Neuronal stem cell (in vitro differentiated cells): Measurements from ENCODE around the gene PRPF39.

Experiments
- DNase-seq: peaks from one replicate; pipeline ENCODE4 v3.0.0-alpha.2; 2013; ENCODE audit warnings: low spot score
- H2AFZ ChIP-seq: one replicate; pipeline ENCODE4 v1.6.1; 2013; ENCODE audit warnings: mild to moderate bottlenecking, low read length, inconsistent platforms
- H2AK5ac ChIP-seq: 2 replicates; pipeline ENCODE4 v1.6.1; 2013; ENCODE audit warnings: low read depth, mild to moderate bottlenecking, inconsistent platforms, low read length, moderate library complexity, mixed read lengths
- H2BK120ac ChIP-seq: 2 replicates; pipeline ENCODE4 v1.6.1; 2013; ENCODE audit warnings: low read depth, mild to moderate bottlenecking, inconsistent platforms, low read length, moderate library complexity, mixed read lengths
- H2BK12ac ChIP-seq: one replicate; pipeline ENCODE4 v1.6.1; 2013; ENCODE audit warnings: low read length, inconsistent platforms
- H2BK15ac ChIP-seq: 2 replicates; pipeline ENCODE4 v1.6.1; 2013; ENCODE audit warnings: mild to moderate bottlenecking, low read length, inconsistent platforms, mixed read lengths
- H2BK5ac ChIP-seq: one replicate; pipeline ENCODE4 v1.6.1; 2013; ENCODE audit warnings: inconsistent platforms, mild to moderate bottlenecking, low read length, moderate library complexity
- H3K14ac ChIP-seq: one replicate; pipeline ENCODE4 v1.6.1; 2013; ENCODE audit warnings: low read length, inconsistent platforms
- H3K18ac ChIP-seq: 2 replicates; pipeline ENCODE4 v1.6.1; 2013; ENCODE audit warnings: low read length, inconsistent platforms
- H3K23ac ChIP-seq: 2 replicates; pipeline ENCODE4 v1.6.1; 2013; ENCODE audit warnings: low read depth, mild to moderate bottlenecking, mixed read lengths, low read length, inconsistent platforms; ENCODE audit not compliant: poor library complexity
- H3K27ac ChIP-seq: replicated peaks from 3 replicates; pipeline ENCODE4 v1.5.1; 2013; ENCODE audit warnings: low read length, inconsistent platforms
- H3K27me3 ChIP-seq, 3 experiments: 2 replicates each; pipeline ENCODE4 v1.6.1; 2013; ENCODE audit warnings: low read length in 3 of 3, mild to moderate bottlenecking in 2 of 3, inconsistent platforms in 1 of 3, low read depth in 1 of 3, mixed read lengths in 1 of 3, moderate library complexity in 1 of 3; ENCODE audit not compliant: control insufficient read depth in 3 of 3, insufficient read depth in 3 of 3
- H3K36me3 ChIP-seq, 2 donors: replicated peaks in 1 of 2; 2 replicates each; pipeline ENCODE4 v1.6.1; 2013; ENCODE audit warnings: low read length in 2 of 2; ENCODE audit not compliant: control insufficient read depth in 2 of 2, insufficient read depth in 2 of 2
- H3K4ac ChIP-seq: 2 replicates; pipeline ENCODE4 v1.6.1; 2013; ENCODE audit warnings: inconsistent platforms, mild to moderate bottlenecking, low read length, moderate library complexity
- H3K4me1 ChIP-seq, 2 donors: 1 replicate in 1 of 2; 2 replicates in 1 of 2; pipeline ENCODE4 v1.6.1; 2013; ENCODE audit warnings: low read length in 2 of 2, low read depth in 1 of 2; ENCODE audit not compliant: control insufficient read depth in 2 of 2, insufficient read depth in 1 of 2
- H3K4me2 ChIP-seq: one replicate; pipeline ENCODE4 v1.6.1; 2013; ENCODE audit warnings: mild to moderate bottlenecking, low read length, inconsistent platforms; ENCODE audit not compliant: insufficient read depth, poor library complexity, severe bottlenecking
- H3K4me3 ChIP-seq, 2 donors: 2 replicates each; pipeline ENCODE4 v1.5.1; 2013; ENCODE audit warnings: low read length in 2 of 2, mild to moderate bottlenecking in 2 of 2, inconsistent platforms in 1 of 2, moderate library complexity in 1 of 2
- H3K79me1 ChIP-seq: one replicate; pipeline ENCODE4 v1.6.1; 2013; ENCODE audit warnings: low read depth, mild to moderate bottlenecking, inconsistent platforms, low read length, moderate library complexity
- H3K9ac ChIP-seq: one replicate; pipeline ENCODE4 v1.6.1; 2013; ENCODE audit warnings: mild to moderate bottlenecking, low read depth, low read length, inconsistent platforms; ENCODE audit not compliant: poor library complexity
- H3K9me3 ChIP-seq, 2 donors: replicated peaks in 1 of 2; 2 replicates each; pipeline versions ENCODE3 to v1.6.1; 2013; ENCODE audit warnings: low read length in 2 of 2, mild to moderate bottlenecking in 2 of 2, inconsistent platforms in 1 of 2, low read depth in 1 of 2, mixed read lengths in 1 of 2, moderate library complexity in 1 of 2; ENCODE audit not compliant: control insufficient read depth in 2 of 2, insufficient read depth in 1 of 2
- H4K8ac ChIP-seq: one replicate; pipeline ENCODE4 v1.6.1; 2013; ENCODE audit warnings: low read depth, mild to moderate bottlenecking, inconsistent platforms, low read length, moderate library complexity
- H4K91ac ChIP-seq: one replicate; pipeline ENCODE4 v1.6.1; 2013; ENCODE audit warnings: low read length, low read depth, mild to moderate bottlenecking, inconsistent platforms; ENCODE audit not compliant: poor library complexity
- WGBS, 2 donors: extraction: QIAGEN DNeasy Blood & Tissue Kit; methylation state at CpG; one replicate each; pipeline ENCODE4 v1.1.7; 2013; ENCODE audit warnings: missing lambda C conversion rate in 2 of 2, mixed read lengths in 1 of 2; ENCODE audit not compliant: insufficient read length in 2 of 2, insufficient replicate concordance in 1 of 2; ENCODE audit errors: extremely low coverage in 2 of 2; 5-methylcytosine and 5-hydroxymethylcytosine counted together

PRPF39 gene

GRCh38 chr14:45103806-45104205, 19.9 kb downstream of the PRPF39 start:
- Histone ChIP-seq H2BK120ac (no peak overlapping the region), H3K4ac (no peak overlapping the region), H3K27me3 (no peaks in the 10 kb centered on the region), H2BK15ac (no peak overlapping the region), H3K36me3 (peaks cover 10 to 99% of the 10 kb centered on the region in 2 donors), H3K4me2 (no peak overlapping the region), H2BK12ac (no peak overlapping the region), H3K23ac (no peak overlapping the region), H3K79me1 (no peaks in the 10 kb centered on the region), H3K27ac (no peak overlapping the region), H3K14ac (no peak overlapping the region), H2AFZ (no peak overlapping the region), H3K18ac (no peak overlapping the region), H3K9ac (no peak overlapping the region), H2BK5ac (no peak overlapping the region), H3K4me1 (no peaks in the 10 kb centered on the region), H2AK5ac (no peak overlapping the region), H3K9me3 (no peaks in the 10 kb centered on the region), H4K91ac (no peak overlapping the region), H3K4me3 (no peak overlapping the region), H4K8ac (no peak overlapping the region)
- peak; percentile 17 for DNase-seq

DNA sequence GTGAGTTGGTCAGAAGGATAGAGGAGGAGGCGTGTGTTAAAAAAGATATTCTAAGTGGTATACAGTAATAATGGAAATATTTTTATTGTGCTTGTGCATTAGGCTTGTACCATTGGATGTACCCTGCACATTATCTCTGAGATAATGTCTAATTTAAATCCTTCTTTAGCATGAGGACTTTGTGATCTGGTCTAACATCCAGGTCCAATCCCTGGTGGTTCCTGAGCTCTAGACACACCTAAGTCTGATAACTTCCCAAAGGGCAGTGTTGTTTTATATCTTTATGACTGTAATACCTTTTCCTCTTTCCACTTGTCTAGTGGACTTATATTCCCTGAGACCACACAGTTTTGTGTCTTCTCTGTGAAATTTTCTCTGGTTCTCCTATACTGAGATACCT, 20.6 kb downstream of the PRPF39 start:
- H3K9ac ChIP-seq, result no peak overlapping the region
- no peaks in the 10 kb centered on the region for H3K4me1 ChIP-seq
- no peak overlapping the region for H3K14ac ChIP-seq
- no peak overlapping the region for H3K23ac ChIP-seq
- no peak for DNase-seq
- H2AK5ac ChIP-seq, result no peak overlapping the region
- no peak overlapping the region for H2BK5ac ChIP-seq
- H4K91ac ChIP-seq, result no peak overlapping the region
- WGBS, 2 donors, result no CpG with 5 or more reads among the region's 1 CpG
- H2BK120ac ChIP-seq, result no peak overlapping the region
- no peaks in the 10 kb centered on the region for H3K27me3 ChIP-seq
- no peaks in the 10 kb centered on the region for H3K79me1 ChIP-seq
- H3K18ac ChIP-seq, result no peak overlapping the region
- no peak overlapping the region for H2BK12ac ChIP-seq
- no peak overlapping the region for H2AFZ ChIP-seq
- H3K36me3 ChIP-seq, result peaks cover 13 to 100% of the 10 kb centered on the region in 2 donors
- H3K4me2 ChIP-seq, result no peak overlapping the region
- H3K4me3 ChIP-seq, result no peak overlapping the region
- no peak overlapping the region for H3K27ac ChIP-seq
- H2BK15ac ChIP-seq, result no peak overlapping the region
- no peak overlapping the region for H4K8ac ChIP-seq
- no peak overlapping the region for H3K4ac ChIP-seq
- no peaks in the 10 kb centered on the region for H3K9me3 ChIP-seq

DNA sequence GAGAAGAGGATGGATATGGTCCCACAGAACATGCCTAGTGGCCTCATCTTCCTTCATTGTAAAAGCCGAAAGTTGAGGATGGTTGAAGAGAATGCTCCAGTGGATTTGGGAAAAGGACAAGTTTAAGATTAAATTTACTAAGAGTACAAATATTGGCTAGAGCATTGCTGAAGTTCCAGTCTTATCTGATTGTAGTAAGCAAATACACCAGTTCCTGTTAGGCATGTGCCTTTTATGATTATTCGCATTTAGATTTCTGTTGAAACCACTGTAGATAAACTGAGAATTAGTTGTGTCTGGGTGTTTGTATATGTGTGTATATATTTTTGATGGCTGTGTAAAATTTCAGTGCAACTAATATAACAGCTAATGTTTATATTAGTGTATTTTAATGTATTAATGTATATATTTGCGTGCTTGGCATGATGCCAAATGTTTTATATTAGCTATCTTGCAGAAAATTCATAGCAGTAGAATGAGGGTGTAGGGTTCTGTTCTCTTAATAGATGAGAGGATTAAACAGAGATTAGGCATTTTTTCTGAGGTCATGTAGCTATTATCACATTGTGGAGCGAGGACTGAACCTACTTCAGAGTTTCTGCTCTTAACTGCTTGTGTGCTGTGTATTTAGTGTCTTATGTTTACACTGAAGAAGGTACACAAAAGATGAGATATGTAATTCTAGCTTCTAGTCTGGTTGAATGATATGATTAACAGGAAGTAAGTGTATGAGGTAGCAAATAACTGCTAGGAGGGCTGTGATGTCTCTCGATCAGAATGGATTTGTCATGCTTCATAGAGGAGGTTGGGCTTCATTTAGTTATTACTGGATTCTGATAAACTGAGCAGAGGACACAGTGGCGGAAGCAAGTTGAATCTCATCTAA, 29.2 kb downstream of the PRPF39 start:
- no peaks in the 10 kb centered on the region for H3K9me3 ChIP-seq
- no peak overlapping the region for H4K91ac ChIP-seq
- no peak overlapping the region for H3K4me2 ChIP-seq
- no peak overlapping the region for H2BK15ac ChIP-seq
- no peak overlapping the region for H3K4me3 ChIP-seq
- H3K23ac ChIP-seq, result no peak overlapping the region
- DNase-seq, result no peak
- no CpG with 5 or more reads among the region's 6 CpGs for WGBS, 2 donors
- no peak overlapping the region for H3K4ac ChIP-seq
- no peak overlapping the region for H3K14ac ChIP-seq
- H3K18ac ChIP-seq, result no peak overlapping the region
- no peak overlapping the region for H2BK12ac ChIP-seq
- H3K79me1 ChIP-seq, result no peaks in the 10 kb centered on the region
- H2AK5ac ChIP-seq, result no peak overlapping the region
- H2AFZ ChIP-seq, result no peak overlapping the region
- H3K9ac ChIP-seq, result no peak overlapping the region
- no peaks in the 10 kb centered on the region for H3K27me3 ChIP-seq
- no peak overlapping the region for H2BK120ac ChIP-seq
- peaks cover 20 to 100% of the 10 kb centered on the region in 2 donors for H3K36me3 ChIP-seq
- H3K27ac ChIP-seq, result no peak overlapping the region
- no peak overlapping the region for H2BK5ac ChIP-seq
- H3K4me1 ChIP-seq, result no peaks in the 10 kb centered on the region
- H4K8ac ChIP-seq, result no peak overlapping the region

DNA sequence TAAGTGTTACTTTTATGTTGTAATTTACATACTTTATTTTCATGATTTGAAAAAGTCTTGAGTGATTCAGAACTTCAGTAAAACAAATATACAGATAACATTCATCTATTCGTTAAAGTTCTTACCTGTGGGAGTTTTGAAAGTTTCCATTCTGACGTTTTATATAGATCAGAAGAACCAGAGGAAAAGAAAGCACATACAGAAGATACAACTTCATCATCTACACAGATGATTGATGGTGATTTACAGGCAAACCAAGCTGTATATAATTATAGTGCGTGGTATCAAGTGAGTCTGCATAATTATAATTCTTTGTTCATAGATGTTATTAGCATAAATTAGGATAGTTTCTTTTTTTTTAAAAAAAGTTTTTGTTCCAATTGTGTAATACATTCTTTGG, 30.4 kb downstream of the PRPF39 start:
- H3K27me3 ChIP-seq, result no peaks in the 10 kb centered on the region
- no peak overlapping the region for H3K4me3 ChIP-seq
- DNase-seq, result no peak
- no peak overlapping the region for H2AFZ ChIP-seq
- no peak overlapping the region for H2BK15ac ChIP-seq
- H2BK12ac ChIP-seq, result no peak overlapping the region
- no peak overlapping the region for H3K18ac ChIP-seq
- H4K91ac ChIP-seq, result no peak overlapping the region
- no peak overlapping the region for H2AK5ac ChIP-seq
- no peak overlapping the region for H3K23ac ChIP-seq
- peaks cover 20 to 100% of the 10 kb centered on the region in 2 donors for H3K36me3 ChIP-seq
- H2BK120ac ChIP-seq, result no peak overlapping the region
- H3K4me2 ChIP-seq, result no peak overlapping the region
- H3K27ac ChIP-seq, result no peak overlapping the region
- no peak overlapping the region for H4K8ac ChIP-seq
- H3K9me3 ChIP-seq, result no peaks in the 10 kb centered on the region
- H3K4ac ChIP-seq, result no peak overlapping the region
- H3K79me1 ChIP-seq, result no peaks in the 10 kb centered on the region
- no peak overlapping the region for H2BK5ac ChIP-seq
- WGBS, 2 donors, result no CpG with 5 or more reads among the region's 3 CpGs
- no peak overlapping the region for H3K14ac ChIP-seq
- no peak overlapping the region for H3K9ac ChIP-seq
- H3K4me1 ChIP-seq, result no peaks in the 10 kb centered on the region
